ENCODE measurements around the gene MYCL.

DNA sequence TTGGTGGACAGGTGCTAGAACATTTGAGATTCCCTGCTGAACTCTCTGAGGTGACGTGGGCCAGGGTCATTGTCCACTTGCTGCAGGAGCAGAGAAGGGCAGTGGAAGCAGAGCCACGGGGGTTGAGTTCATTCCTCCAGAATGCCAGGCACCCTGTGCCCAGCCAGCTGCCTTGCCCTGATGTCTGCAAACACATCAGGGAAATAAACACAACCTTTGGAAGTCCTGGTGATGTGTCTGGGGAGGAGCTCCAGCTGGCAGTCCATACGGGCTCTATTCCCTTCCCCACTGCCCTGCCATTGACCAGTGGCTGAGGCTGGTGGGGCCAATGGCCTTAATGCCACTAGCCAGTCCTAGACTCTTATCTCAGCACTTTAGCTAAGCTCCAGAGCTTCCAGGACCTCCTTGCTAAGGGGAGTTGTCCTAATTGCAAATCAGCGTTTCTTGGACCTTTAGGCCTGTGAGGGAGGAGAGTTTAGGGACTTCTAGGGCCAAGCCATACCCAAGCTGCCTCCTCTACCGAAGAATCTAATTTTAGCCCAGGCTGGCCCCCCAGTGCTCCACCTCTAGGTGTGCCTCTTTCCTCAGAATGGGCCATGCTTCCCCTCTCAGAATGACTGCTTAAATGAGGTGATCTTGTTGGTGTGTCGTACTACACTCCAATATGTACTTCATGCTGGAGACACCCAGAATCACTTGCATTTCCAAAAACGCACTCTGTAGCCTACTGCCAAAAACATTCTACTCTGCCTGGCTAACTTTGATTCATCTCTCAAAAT lies 27.3 kb upstream of the MYCL start:
- no peak for TF ChIP-seq SREBF2 (IDR thresholded peaks at IDR 0.05)
- TF ChIP-seq, protein P1, sequence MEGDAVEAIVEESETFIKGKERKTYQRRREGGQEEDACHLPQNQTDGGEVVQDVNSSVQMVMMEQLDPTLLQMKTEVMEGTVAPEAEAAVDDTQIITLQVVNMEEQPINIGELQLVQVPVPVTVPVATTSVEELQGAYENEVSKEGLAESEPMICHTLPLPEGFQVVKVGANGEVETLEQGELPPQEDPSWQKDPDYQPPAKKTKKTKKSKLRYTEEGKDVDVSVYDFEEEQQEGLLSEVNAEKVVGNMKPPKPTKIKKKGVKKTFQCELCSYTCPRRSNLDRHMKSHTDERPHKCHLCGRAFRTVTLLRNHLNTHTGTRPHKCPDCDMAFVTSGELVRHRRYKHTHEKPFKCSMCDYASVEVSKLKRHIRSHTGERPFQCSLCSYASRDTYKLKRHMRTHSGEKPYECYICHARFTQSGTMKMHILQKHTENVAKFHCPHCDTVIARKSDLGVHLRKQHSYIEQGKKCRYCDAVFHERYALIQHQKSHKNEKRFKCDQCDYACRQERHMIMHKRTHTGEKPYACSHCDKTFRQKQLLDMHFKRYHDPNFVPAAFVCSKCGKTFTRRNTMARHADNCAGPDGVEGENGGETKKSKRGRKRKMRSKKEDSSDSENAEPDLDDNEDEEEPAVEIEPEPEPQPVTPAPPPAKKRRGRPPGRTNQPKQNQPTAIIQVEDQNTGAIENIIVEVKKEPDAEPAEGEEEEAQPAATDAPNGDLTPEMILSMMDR (IDR thresholded peaks at IDR 0.05), result no peak
- TF ChIP-seq MAZ (IDR thresholded peaks at IDR 0.05; ENCODE audit: borderline replicate concordance, low read depth, low read length), result no peak
- TF ChIP-seq, protein P2, sequence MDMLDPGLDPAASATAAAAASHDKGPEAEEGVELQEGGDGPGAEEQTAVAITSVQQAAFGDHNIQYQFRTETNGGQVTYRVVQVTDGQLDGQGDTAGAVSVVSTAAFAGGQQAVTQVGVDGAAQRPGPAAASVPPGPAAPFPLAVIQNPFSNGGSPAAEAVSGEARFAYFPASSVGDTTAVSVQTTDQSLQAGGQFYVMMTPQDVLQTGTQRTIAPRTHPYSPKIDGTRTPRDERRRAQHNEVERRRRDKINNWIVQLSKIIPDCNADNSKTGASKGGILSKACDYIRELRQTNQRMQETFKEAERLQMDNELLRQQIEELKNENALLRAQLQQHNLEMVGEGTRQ (IDR thresholded peaks at IDR 0.05), result no peak
- TF ChIP-seq, protein P3, sequence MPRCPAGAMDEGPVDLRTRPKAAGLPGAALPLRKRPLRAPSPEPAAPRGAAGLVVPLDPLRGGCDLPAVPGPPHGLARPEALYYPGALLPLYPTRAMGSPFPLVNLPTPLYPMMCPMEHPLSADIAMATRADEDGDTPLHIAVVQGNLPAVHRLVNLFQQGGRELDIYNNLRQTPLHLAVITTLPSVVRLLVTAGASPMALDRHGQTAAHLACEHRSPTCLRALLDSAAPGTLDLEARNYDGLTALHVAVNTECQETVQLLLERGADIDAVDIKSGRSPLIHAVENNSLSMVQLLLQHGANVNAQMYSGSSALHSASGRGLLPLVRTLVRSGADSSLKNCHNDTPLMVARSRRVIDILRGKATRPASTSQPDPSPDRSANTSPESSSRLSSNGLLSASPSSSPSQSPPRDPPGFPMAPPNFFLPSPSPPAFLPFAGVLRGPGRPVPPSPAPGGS (IDR thresholded peaks at IDR 0.05), result no peak
- TF ChIP-seq, protein P4, sequence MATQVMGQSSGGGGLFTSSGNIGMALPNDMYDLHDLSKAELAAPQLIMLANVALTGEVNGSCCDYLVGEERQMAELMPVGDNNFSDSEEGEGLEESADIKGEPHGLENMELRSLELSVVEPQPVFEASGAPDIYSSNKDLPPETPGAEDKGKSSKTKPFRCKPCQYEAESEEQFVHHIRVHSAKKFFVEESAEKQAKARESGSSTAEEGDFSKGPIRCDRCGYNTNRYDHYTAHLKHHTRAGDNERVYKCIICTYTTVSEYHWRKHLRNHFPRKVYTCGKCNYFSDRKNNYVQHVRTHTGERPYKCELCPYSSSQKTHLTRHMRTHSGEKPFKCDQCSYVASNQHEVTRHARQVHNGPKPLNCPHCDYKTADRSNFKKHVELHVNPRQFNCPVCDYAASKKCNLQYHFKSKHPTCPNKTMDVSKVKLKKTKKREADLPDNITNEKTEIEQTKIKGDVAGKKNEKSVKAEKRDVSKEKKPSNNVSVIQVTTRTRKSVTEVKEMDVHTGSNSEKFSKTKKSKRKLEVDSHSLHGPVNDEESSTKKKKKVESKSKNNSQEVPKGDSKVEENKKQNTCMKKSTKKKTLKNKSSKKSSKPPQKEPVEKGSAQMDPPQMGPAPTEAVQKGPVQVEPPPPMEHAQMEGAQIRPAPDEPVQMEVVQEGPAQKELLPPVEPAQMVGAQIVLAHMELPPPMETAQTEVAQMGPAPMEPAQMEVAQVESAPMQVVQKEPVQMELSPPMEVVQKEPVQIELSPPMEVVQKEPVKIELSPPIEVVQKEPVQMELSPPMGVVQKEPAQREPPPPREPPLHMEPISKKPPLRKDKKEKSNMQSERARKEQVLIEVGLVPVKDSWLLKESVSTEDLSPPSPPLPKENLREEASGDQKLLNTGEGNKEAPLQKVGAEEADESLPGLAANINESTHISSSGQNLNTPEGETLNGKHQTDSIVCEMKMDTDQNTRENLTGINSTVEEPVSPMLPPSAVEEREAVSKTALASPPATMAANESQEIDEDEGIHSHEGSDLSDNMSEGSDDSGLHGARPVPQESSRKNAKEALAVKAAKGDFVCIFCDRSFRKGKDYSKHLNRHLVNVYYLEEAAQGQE (IDR thresholded peaks at IDR 0.05), result no peak
- TF ChIP-seq TP53 (CRISPR knock-in tag; IDR thresholded peaks at IDR 0.05), result no peak

All from A549 (cell line).